Measurements from ENCODE around the gene IRAK2. TPM values are rescaled to one million over a fixed set of nuclear protein-coding genes. Genes with fewer than 3 reads are reported as not detected.
A peak's percentile ranks its signal among the peaks of the same experiment; 100 is the strongest.

The IRAK2 gene
- total RNA-seq, 1 donor from 2014 or later, result 1.9 TPM

GRCh38 chr3:10290481-10291176 lies 125.9 kb downstream of the IRAK2 start:
- DNase-seq (ENCODE audit: low spot score), result no peak
- intact Hi-C loops (cut with DNase I), result no loop called here

GRCh38 chr3:10291641-10292040 lies 126.9 kb downstream of the IRAK2 start:
- intact Hi-C loops (cut with DNase I), result no loop called here

GRCh38 chr3:10292505-10293419 lies 128.0 kb downstream of the IRAK2 start, which contains the start of gene GHRL:
Gene GHRL (minus strand): TSS chr3:10292947. CDS start chr3:10290180, 2,767 bp downstream.
- intact Hi-C loops (cut with DNase I), result no loop called here
- DNase-seq (ENCODE audit: low spot score), result peak; percentile 78

More at GRCh38 chr3:10291641-10292040, 126.9 kb downstream of the IRAK2 start:
- no peak for DNase-seq (ENCODE audit: low spot score)

Other genes with a start within 250 kb of the IRAK2 start
- 20.4 TPM for gene IL17RC, start 247.8 kb upstream of the IRAK2 start, total RNA-seq
- 60.1 TPM for gene CRELD1, start 231.1 kb upstream of the IRAK2 start, total RNA-seq
- 1.6 TPM for gene PRRT3, start 212.5 kb upstream of the IRAK2 start, total RNA-seq
- gene EMC3, start 178.1 kb upstream of the IRAK2 start, total RNA-seq, result 59.6 TPM
- 0.48 TPM for gene FANCD2, start 138.5 kb upstream of the IRAK2 start, total RNA-seq
- not detected for gene FANCD2OS, start 56.7 kb upstream of the IRAK2 start, total RNA-seq
- gene BRK1, start 49.2 kb upstream of the IRAK2 start, total RNA-seq, result 82.6 TPM
- gene VHL, start 23.1 kb upstream of the IRAK2 start, total RNA-seq, result 11.8 TPM
- 19.8 TPM for gene TATDN2, start 83.5 kb downstream of the IRAK2 start, total RNA-seq
- gene GHRL, start 128.0 kb downstream of the IRAK2 start, total RNA-seq, result 0.48 TPM
- gene SEC13, start 156.2 kb downstream of the IRAK2 start, total RNA-seq, result 59.2 TPM